ENCODE measurements around the gene PPFIBP1.

PPFIBP1 gene

GRCh38 chr12:27498761-27499160, 25.2 kb upstream of the PPFIBP1 start:
- Histone ChIP-seq H3K4me3 (ENCODE audit: low read depth, low read length) (no peak overlapping the region), H3K27me3 (ENCODE audit: control insufficient read depth, insufficient read depth, low read length) (no peaks in the 10 kb centered on the region), H3K4me1 (ENCODE audit: control insufficient read depth, insufficient read depth, low read length) (no peaks in the 10 kb centered on the region), H3K9me3 (ENCODE audit: control insufficient read depth, insufficient read depth, low read length) (no peaks in the 10 kb centered on the region), H3K9ac (ENCODE audit: low read depth, low read length) (no peak overlapping the region), H3K36me3 (ENCODE audit: control insufficient read depth, insufficient read depth, low read length) (no peaks in the 10 kb centered on the region), H3K27ac (ENCODE audit: low read depth, low read length) (no peak overlapping the region)

DNA sequence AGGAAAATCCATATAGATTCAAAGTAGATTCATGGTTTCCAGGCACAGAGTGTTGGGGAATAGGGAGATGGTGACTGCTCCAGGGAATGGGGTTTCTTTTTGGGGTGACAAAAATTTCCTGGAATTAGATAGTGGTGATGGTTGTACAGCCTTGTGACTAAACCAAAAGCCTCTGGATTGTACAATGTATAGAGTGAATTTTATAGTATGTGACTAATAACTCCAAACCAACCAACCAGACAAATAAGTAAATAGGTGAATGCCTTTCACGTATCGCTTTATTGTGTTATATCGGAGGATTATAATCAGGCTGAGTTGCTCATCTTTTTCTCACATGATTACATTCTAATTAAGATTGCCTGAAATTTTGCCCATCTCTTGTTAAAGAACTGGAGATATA, 24.6 kb upstream of the PPFIBP1 start:
- no peaks in the 10 kb centered on the region for H3K9me3 ChIP-seq (ENCODE audit: control insufficient read depth, insufficient read depth, low read length)
- H3K9ac ChIP-seq (ENCODE audit: low read depth, low read length), result no peak overlapping the region

GRCh38 chr12:27500546-27500945, 23.5 kb upstream of the PPFIBP1 start:
- no peaks in the 10 kb centered on the region for H3K36me3 ChIP-seq (ENCODE audit: control insufficient read depth, insufficient read depth, low read length)
- H3K9ac ChIP-seq (ENCODE audit: low read depth, low read length), result no peak overlapping the region
- no peaks in the 10 kb centered on the region for H3K27me3 ChIP-seq (ENCODE audit: control insufficient read depth, insufficient read depth, low read length)
- no peaks in the 10 kb centered on the region for H3K4me1 ChIP-seq (ENCODE audit: control insufficient read depth, insufficient read depth, low read length)
- no peak overlapping the region for H3K4me3 ChIP-seq (ENCODE audit: low read depth, low read length)
- no peaks in the 10 kb centered on the region for H3K9me3 ChIP-seq (ENCODE audit: control insufficient read depth, insufficient read depth, low read length)
- no peak overlapping the region for H3K27ac ChIP-seq (ENCODE audit: low read depth, low read length)

More for the DNA sequence above, 24.6 kb upstream of the PPFIBP1 start:
- Histone ChIP-seq H3K27ac (ENCODE audit: low read depth, low read length) (no peak overlapping the region), H3K27me3 (ENCODE audit: control insufficient read depth, insufficient read depth, low read length) (no peaks in the 10 kb centered on the region), H3K36me3 (ENCODE audit: control insufficient read depth, insufficient read depth, low read length) (no peaks in the 10 kb centered on the region), H3K4me1 (ENCODE audit: control insufficient read depth, insufficient read depth, low read length) (no peaks in the 10 kb centered on the region), H3K4me3 (ENCODE audit: low read depth, low read length) (no peak overlapping the region)

DNA sequence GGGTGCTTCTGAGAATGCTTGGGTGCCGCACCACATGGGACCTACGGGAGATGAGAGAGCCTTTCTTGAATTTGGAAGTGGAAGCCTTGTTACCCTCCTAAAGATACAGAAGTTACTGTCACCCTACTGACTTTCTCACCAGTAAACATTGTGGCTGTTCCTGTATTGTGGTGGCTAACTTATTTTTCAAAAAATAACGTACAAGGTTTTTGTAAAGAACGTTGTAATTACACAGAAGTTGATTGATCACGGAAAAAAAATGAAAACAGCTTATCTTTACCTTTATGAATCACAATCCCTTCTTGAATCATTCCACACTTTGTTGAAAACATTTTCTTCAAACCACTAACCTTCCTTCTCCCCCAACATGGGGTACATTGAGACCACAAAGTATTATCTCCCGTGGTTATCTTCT, 22.0 kb upstream of the PPFIBP1 start:
- H3K36me3 ChIP-seq (ENCODE audit: control insufficient read depth, insufficient read depth, low read length), result no peaks in the 10 kb centered on the region
- no peaks in the 10 kb centered on the region for H3K27me3 ChIP-seq (ENCODE audit: control insufficient read depth, insufficient read depth, low read length)
- H3K4me1 ChIP-seq (ENCODE audit: control insufficient read depth, insufficient read depth, low read length), result no peaks in the 10 kb centered on the region
- H3K9me3 ChIP-seq (ENCODE audit: control insufficient read depth, insufficient read depth, low read length), result no peaks in the 10 kb centered on the region
- no peak overlapping the region for H3K9ac ChIP-seq (ENCODE audit: low read depth, low read length)
- H3K27ac ChIP-seq (ENCODE audit: low read depth, low read length), result no peak overlapping the region
- H3K4me3 ChIP-seq (ENCODE audit: low read depth, low read length), result no peak overlapping the region

DNA sequence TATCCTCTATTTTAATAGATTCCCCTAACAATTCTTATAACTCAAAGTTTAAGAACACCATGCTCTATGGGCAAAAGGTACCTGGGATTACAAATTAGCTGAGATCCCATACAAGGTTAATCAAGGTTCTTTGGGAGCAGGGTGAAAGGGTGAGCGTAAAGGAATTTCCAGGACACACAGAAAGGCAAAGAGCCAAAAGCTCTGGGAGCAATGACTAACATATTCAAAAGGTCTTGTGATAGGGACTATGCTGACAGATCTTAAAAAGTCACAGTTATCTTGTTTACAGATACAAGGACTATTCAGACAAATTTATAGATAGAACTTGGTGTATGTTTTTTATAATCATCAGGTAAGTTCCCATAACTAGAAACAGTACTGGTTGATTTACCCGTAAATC, 19.5 kb upstream of the PPFIBP1 start:
- Histone ChIP-seq H3K9ac (ENCODE audit: low read depth, low read length) (no peak overlapping the region), H3K36me3 (ENCODE audit: control insufficient read depth, insufficient read depth, low read length) (no peaks in the 10 kb centered on the region), H3K27ac (ENCODE audit: low read depth, low read length) (no peak overlapping the region), H3K27me3 (ENCODE audit: control insufficient read depth, insufficient read depth, low read length) (no peaks in the 10 kb centered on the region), H3K4me3 (ENCODE audit: low read depth, low read length) (no peak overlapping the region), H3K9me3 (ENCODE audit: control insufficient read depth, insufficient read depth, low read length) (no peaks in the 10 kb centered on the region), H3K4me1 (ENCODE audit: control insufficient read depth, insufficient read depth, low read length) (no peaks in the 10 kb centered on the region)

DNA sequence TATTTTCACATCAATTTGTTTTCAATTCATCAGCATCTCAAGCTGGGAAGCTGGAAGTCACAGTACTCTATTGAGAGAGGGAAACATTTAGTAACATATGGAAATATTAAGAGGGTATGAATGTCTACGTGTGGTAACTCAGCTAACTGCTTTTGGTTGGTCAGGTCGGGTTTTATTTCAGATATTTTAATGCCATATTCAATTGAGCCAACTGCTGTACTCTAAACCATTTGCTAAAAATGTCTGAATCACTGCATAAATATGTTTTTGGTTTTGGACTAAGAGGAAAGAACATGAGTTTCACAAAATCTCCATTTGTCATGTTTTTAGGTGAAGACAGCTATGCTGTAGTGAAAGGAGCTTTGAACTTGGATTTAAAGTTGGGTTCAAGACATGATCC, 18.9 kb upstream of the PPFIBP1 start:
- no peaks in the 10 kb centered on the region for H3K27me3 ChIP-seq (ENCODE audit: control insufficient read depth, insufficient read depth, low read length)
- H3K4me1 ChIP-seq (ENCODE audit: control insufficient read depth, insufficient read depth, low read length), result no peaks in the 10 kb centered on the region
- no peak overlapping the region for H3K9ac ChIP-seq (ENCODE audit: low read depth, low read length)
- H3K9me3 ChIP-seq (ENCODE audit: control insufficient read depth, insufficient read depth, low read length), result no peaks in the 10 kb centered on the region
- no peaks in the 10 kb centered on the region for H3K36me3 ChIP-seq (ENCODE audit: control insufficient read depth, insufficient read depth, low read length)
- no peak overlapping the region for H3K4me3 ChIP-seq (ENCODE audit: low read depth, low read length)
- no peak overlapping the region for H3K27ac ChIP-seq (ENCODE audit: low read depth, low read length)

GRCh38 chr12:27505761-27506160, 18.2 kb upstream of the PPFIBP1 start:
- H3K9ac ChIP-seq (ENCODE audit: low read depth, low read length), result no peak overlapping the region
- no peak overlapping the region for H3K4me3 ChIP-seq (ENCODE audit: low read depth, low read length)
- no peak overlapping the region for H3K27ac ChIP-seq (ENCODE audit: low read depth, low read length)
- H3K36me3 ChIP-seq (ENCODE audit: control insufficient read depth, insufficient read depth, low read length), result no peaks in the 10 kb centered on the region
- H3K9me3 ChIP-seq (ENCODE audit: control insufficient read depth, insufficient read depth, low read length), result no peaks in the 10 kb centered on the region
- H3K27me3 ChIP-seq (ENCODE audit: control insufficient read depth, insufficient read depth, low read length), result no peaks in the 10 kb centered on the region
- H3K4me1 ChIP-seq (ENCODE audit: control insufficient read depth, insufficient read depth, low read length), result no peaks in the 10 kb centered on the region

DNA sequence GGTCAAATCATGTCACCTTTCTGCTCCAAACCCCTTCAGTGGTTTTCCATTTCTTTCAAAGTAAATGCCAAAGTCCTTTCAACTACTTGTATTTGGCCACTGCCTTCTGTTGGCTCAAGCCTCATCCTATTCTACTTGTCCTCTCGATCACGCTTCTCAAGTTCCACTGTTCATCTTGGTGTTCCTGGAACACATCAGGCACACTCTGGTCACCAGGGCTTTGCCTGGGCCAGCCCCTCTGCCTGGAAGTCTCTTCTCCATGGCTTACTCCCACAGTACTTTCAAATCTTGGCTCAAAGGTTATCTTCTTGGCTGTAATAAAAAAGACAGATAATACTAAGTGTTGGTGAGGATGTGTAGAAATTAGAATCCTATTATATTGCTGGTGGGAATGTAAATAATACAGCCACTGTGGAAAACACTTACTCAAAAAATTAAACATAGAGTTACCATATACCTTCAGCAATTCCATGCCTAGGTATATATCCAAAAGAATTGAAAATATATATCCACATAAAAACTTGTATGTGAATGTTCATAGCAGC, 17.3 kb upstream of the PPFIBP1 start:
- no peaks in the 10 kb centered on the region for H3K27me3 ChIP-seq (ENCODE audit: control insufficient read depth, insufficient read depth, low read length)
- H3K4me3 ChIP-seq (ENCODE audit: low read depth, low read length), result no peak overlapping the region

DNA sequence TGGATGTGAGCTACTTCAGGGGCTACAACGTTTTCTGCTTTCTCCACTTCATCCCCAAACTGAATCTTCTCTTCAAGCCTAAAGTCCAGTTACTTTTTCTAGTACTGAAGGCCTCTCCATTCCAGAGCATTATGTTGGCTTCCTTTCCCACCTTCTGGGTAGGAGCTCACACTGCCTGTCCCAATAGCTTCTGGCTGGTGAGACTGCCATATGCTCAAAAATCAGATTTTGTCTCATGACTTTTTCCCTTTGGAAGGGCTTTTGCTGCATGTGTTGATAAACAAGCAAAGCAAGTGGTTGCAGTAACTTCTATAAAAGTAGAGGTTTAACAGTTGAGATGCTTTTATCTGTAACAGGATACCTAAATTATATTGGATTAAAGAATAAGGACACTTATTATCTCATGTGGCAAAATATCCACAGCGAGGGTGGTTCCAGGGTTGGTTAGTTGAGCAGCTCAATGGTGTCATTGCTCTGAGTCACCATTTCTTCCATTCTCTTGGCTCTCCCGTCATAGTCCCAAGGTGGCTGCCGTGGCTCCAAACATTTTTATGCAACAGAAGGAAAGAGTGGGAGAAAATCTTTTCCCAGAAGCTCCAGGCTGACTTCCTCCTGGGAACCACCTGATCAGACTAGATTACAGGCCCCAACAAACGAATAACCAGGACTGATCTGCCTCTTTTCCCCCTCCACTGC, 15.1 kb upstream of the PPFIBP1 start:
- Histone ChIP-seq H3K27me3 (ENCODE audit: control insufficient read depth, insufficient read depth, low read length) (no peaks in the 10 kb centered on the region), H3K9me3 (ENCODE audit: control insufficient read depth, insufficient read depth, low read length) (no peaks in the 10 kb centered on the region), H3K36me3 (ENCODE audit: control insufficient read depth, insufficient read depth, low read length) (no peaks in the 10 kb centered on the region), H3K27ac (ENCODE audit: low read depth, low read length) (no peak overlapping the region), H3K9ac (ENCODE audit: low read depth, low read length) (no peak overlapping the region), H3K4me3 (ENCODE audit: low read depth, low read length) (no peak overlapping the region), H3K4me1 (ENCODE audit: control insufficient read depth, insufficient read depth, low read length) (no peaks in the 10 kb centered on the region)

More for the DNA sequence above, 17.3 kb upstream of the PPFIBP1 start:
- no peaks in the 10 kb centered on the region for H3K36me3 ChIP-seq (ENCODE audit: control insufficient read depth, insufficient read depth, low read length)
- H3K4me1 ChIP-seq (ENCODE audit: control insufficient read depth, insufficient read depth, low read length), result no peaks in the 10 kb centered on the region
- no peaks in the 10 kb centered on the region for H3K9me3 ChIP-seq (ENCODE audit: control insufficient read depth, insufficient read depth, low read length)
- no peak overlapping the region for H3K9ac ChIP-seq (ENCODE audit: low read depth, low read length)
- no peak overlapping the region for H3K27ac ChIP-seq (ENCODE audit: low read depth, low read length)

DNA sequence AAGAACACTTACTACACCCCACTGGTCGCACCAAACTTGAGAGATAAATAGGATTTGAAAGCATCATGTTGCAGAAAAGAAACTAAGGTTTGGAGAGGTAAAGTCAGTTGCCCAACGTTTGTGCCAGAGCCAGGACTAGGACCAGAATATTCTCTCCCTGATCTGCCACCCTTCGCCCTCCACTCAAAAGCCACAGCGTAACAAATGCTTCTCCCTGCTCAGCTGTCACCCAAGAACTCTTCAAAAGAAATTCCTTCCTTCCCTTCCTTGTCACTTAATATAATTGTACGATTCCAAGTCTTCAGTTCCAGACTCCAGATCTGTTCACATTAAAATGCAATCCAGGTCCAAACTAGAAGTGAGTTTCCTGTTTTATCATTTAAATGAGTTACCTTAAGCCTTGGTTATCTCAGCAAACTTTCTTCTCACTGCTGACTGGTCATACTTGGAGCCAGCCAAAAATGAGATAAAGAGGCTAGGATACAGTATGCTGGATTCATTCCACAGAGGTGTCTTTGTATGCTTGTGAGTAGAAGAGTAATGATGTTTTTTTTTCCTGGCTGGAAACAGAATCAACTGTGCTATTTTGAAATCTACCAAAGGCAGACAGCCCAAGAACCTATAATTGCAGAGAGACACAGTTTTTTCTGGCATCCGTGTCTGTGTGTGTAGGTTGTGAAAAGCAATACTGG, 12.8 kb upstream of the PPFIBP1 start:
- Histone ChIP-seq H3K36me3 (ENCODE audit: control insufficient read depth, insufficient read depth, low read length) (no peaks in the 10 kb centered on the region), H3K27me3 (ENCODE audit: control insufficient read depth, insufficient read depth, low read length) (no peaks in the 10 kb centered on the region), H3K4me3 (ENCODE audit: low read depth, low read length) (no peak overlapping the region), H3K9ac (ENCODE audit: low read depth, low read length) (no peak overlapping the region), H3K4me1 (ENCODE audit: control insufficient read depth, insufficient read depth, low read length) (peaks cover 8% of the 10 kb centered on the region; the same call in 1 of the 2 replicates), H3K9me3 (ENCODE audit: control insufficient read depth, insufficient read depth, low read length) (no peaks in the 10 kb centered on the region), H3K27ac (ENCODE audit: low read depth, low read length) (no peak overlapping the region)

GRCh38 chr12:27511723-27512045, 12.3 kb upstream of the PPFIBP1 start:
- no peaks in the 10 kb centered on the region for H3K36me3 ChIP-seq (ENCODE audit: control insufficient read depth, insufficient read depth, low read length)
- H3K4me3 ChIP-seq (ENCODE audit: low read depth, low read length), result no peak overlapping the region
- H3K4me1 ChIP-seq (ENCODE audit: control insufficient read depth, insufficient read depth, low read length), result peaks cover 8% of the 10 kb centered on the region; the same call in 1 of the 2 replicates
- H3K9ac ChIP-seq (ENCODE audit: low read depth, low read length), result no peak overlapping the region
- H3K9me3 ChIP-seq (ENCODE audit: control insufficient read depth, insufficient read depth, low read length), result no peaks in the 10 kb centered on the region
- no peak overlapping the region for H3K27ac ChIP-seq (ENCODE audit: low read depth, low read length)
- no peaks in the 10 kb centered on the region for H3K27me3 ChIP-seq (ENCODE audit: control insufficient read depth, insufficient read depth, low read length)

Data from HUES48 (cell line).